Neural progenitor cell (in vitro differentiated cells): ENCODE data around the gene DTNA. TPM values are rescaled to one million over a fixed set of nuclear protein-coding genes. Genes with fewer than 3 reads are reported as not detected.

ENCODE experiments used
- DNase-seq: peaks from one replicate; pipeline ENCODE4 v3.0.0-alpha.2; 2016; ENCODE audit warnings: low spot score
- H2AFZ ChIP-seq: fragments of 200-600 bp; sonication (generic); replicated peaks from 2 replicates; pipeline ENCODE4 v1.6.1; 2016; ENCODE audit warnings: antibody characterized with exemption
- H3F3A ChIP-seq: fragments of 200-600 bp; sonication (generic); 2 replicates; pipeline ENCODE4 v1.6.1; 2016; ENCODE audit warnings: antibody characterized with exemption, low read depth
- H3K27ac ChIP-seq: fragments of 200-600 bp; sonication (generic); 2 replicates; pipeline ENCODE4 v1.5.1; 2016; ENCODE audit warnings: mild to moderate bottlenecking
- H3K27me3 ChIP-seq: fragments of 200-600 bp; sonication (generic); 2 replicates; pipeline ENCODE4 v1.6.1; 2016; ENCODE audit warnings: mild to moderate bottlenecking, moderate library complexity
- H3K36me3 ChIP-seq: fragments of 200-600 bp; sonication (generic); 2 replicates; pipeline ENCODE4 v1.5.1; 2016
- H3K4me1 ChIP-seq: fragments of 200-600 bp; sonication (generic); 2 replicates; pipeline ENCODE4 v1.6.1; 2016; ENCODE audit warnings: mixed run types
- H3K4me2 ChIP-seq: fragments of 200-600 bp; sonication (generic); 2 replicates; pipeline ENCODE4 v1.6.1; 2016
- H3K4me3 ChIP-seq: fragments of 200-600 bp; sonication (generic); 2 replicates; pipeline ENCODE4 v1.5.1; 2016
- H3K79me2 ChIP-seq: fragments of 200-600 bp; sonication (generic); 2 replicates; pipeline ENCODE4 v1.6.1; 2016; ENCODE audit warnings: low read depth
- H3K9ac ChIP-seq: fragments of 200-600 bp; sonication (generic); 2 replicates; pipeline ENCODE4 v1.6.1; 2016
- H3K9me3 ChIP-seq: fragments of 200-600 bp; sonication (generic); 2 replicates; pipeline ENCODE4 v1.5.1; 2016; ENCODE audit warnings: low read depth
- H4K20me1 ChIP-seq: fragments of 200-600 bp; sonication (generic); 2 replicates; pipeline ENCODE4 v1.6.1; 2016; ENCODE audit warnings: low read depth
- H3K27ac Mint-ChIP-seq: 3 replicates; pipeline ENCODE4 v1.8.0; 2021; ENCODE audit warnings: mixed read lengths
- H3K27me3 Mint-ChIP-seq: 2 replicates; pipeline ENCODE4 v1.8.0; 2022; ENCODE audit warnings: low read depth, mild to moderate bottlenecking, inconsistent platforms, moderate library complexity, mixed read lengths; ENCODE audit not compliant: insufficient read depth
- H3K36me3 Mint-ChIP-seq: 3 replicates; pipeline ENCODE4 v1.8.0; 2021; ENCODE audit warnings: mixed read lengths
- H3K4me1 Mint-ChIP-seq: 3 replicates; pipeline ENCODE4 v1.8.0; 2021; ENCODE audit warnings: mixed read lengths
- H3K4me3 Mint-ChIP-seq: 3 replicates; pipeline ENCODE4 v1.8.0; 2021; ENCODE audit warnings: mild to moderate bottlenecking, moderate library complexity, mixed read lengths
- H3K9me3 Mint-ChIP-seq: 3 replicates; pipeline ENCODE4 v1.8.0; 2020; ENCODE audit warnings: mixed read lengths
- CTCF ChIP-seq: fragments of 200-600 bp; sonication (generic); IDR thresholded peaks from 2 replicates; pipeline ENCODE4 v1.5.1; 2017; ENCODE audit warnings: antibody characterized with exemption, mild to moderate bottlenecking
- EZH2 ChIP-seq: fragments of 200-600 bp; sonication (generic); IDR thresholded peaks from 2 replicates; pipeline ENCODE4 v1.6.1; 2017; ENCODE audit warnings: antibody characterized with exemption, mild to moderate bottlenecking, moderate library complexity
- EZH2phosphoT487 ChIP-seq: fragments of 200-600 bp; sonication (generic); IDR thresholded peaks from 2 replicates; pipeline ENCODE4 v1.6.1; 2017; ENCODE audit warnings: antibody characterized with exemption
- total RNA-seq: library from RNA; depleted of rRNA; stranded (reverse); fragments of >200 nt; gene quantifications from 2 replicates; pipeline ENCODE4 v1.2.3, GENCODE V29; 2015; ENCODE audit warnings: low replicate concordance

DTNA gene
- total RNA-seq, 1 donor from 2014 or later: 15.0 TPM

- H3K9me3 Mint-ChIP-seq: peaks cover 18% of the 10 kb centered on the region
- H3K4me3 Mint-ChIP-seq: no peak overlapping the region
- H2AFZ ChIP-seq: no peak overlapping the region
- H4K20me1 ChIP-seq: no peaks in the 10 kb centered on the region
- peaks cover 6% of the 10 kb centered on the region for H3K4me1 ChIP-seq
- no peaks in the 10 kb centered on the region for H3K27me3 ChIP-seq
- no peak overlapping the region for H3K27ac Mint-ChIP-seq
- H3K4me2 ChIP-seq: no peak overlapping the region
- H3K27me3 Mint-ChIP-seq: peaks cover 2% of the 10 kb centered on the region
- H3K9me3 ChIP-seq: peaks cover 17% of the 10 kb centered on the region
- no peaks in the 10 kb centered on the region for H3K4me1 Mint-ChIP-seq
- H3K27ac ChIP-seq: no peak overlapping the region
- H3K4me3 ChIP-seq: no peak overlapping the region
- H3F3A ChIP-seq: no peaks in the 10 kb centered on the region
- H3K9ac ChIP-seq: no peak overlapping the region
- H3K36me3 ChIP-seq: no peaks in the 10 kb centered on the region
- H3K36me3 Mint-ChIP-seq: peaks cover 11% of the 10 kb centered on the region
- H3K79me2 ChIP-seq: no peaks in the 10 kb centered on the region
- DNase-seq: no peak
- TF ChIP-seq EZH2 (no peak), CTCF (no peak), EZH2phosphoT487 (no peak)
These were observed 16.3 kb downstream of the DTNA start for GRCh38 chr18:34726286-34727004.

- Histone ChIP-seq H3K36me3 (no peaks in the 10 kb centered on the region), H3K27ac (no peak overlapping the region), H3K9me3 (peaks cover 11% of the 10 kb centered on the region), H3K4me3 (no peak overlapping the region), H4K20me1 (no peaks in the 10 kb centered on the region), H3K4me2 (no peak overlapping the region), H3K27me3 (no peaks in the 10 kb centered on the region), H3K79me2 (no peaks in the 10 kb centered on the region), H2AFZ (peak overlapping the region; percentile 55), H3K4me1 (peaks cover 6% of the 10 kb centered on the region), H3F3A (no peaks in the 10 kb centered on the region), H3K9ac (no peak overlapping the region)
- TF ChIP-seq EZH2 (no peak), EZH2phosphoT487 (no peak), CTCF (peak; percentile 72)
- DNase-seq: peak; percentile 70
- Mint-ChIP-seq H3K27me3 (peaks cover 3% of the 10 kb centered on the region), H3K36me3 (peaks cover 14% of the 10 kb centered on the region), H3K4me1 (no peaks in the 10 kb centered on the region), H3K27ac (no peak overlapping the region), H3K4me3 (no peak overlapping the region), H3K9me3 (peaks cover 23% of the 10 kb centered on the region)
These were observed 19.2 kb downstream of the DTNA start for GRCh38 chr18:34729264-34729663.

GRCh38 chr18:34729740-34730355 lies 19.8 kb downstream of the DTNA start:
- Histone ChIP-seq H3K79me2 (no peaks in the 10 kb centered on the region), H3K36me3 (no peaks in the 10 kb centered on the region), H4K20me1 (no peaks in the 10 kb centered on the region), H2AFZ (peak overlapping the region; percentile 55), H3K9ac (no peak overlapping the region), H3K4me1 (peaks cover 6% of the 10 kb centered on the region), H3K9me3 (peaks cover 6% of the 10 kb centered on the region), H3K4me3 (no peak overlapping the region), H3K27me3 (no peaks in the 10 kb centered on the region), H3K4me2 (no peak overlapping the region), H3K27ac (no peak overlapping the region), H3F3A (no peaks in the 10 kb centered on the region)
- peaks cover 3% of the 10 kb centered on the region for H3K27me3 Mint-ChIP-seq
- H3K9me3 Mint-ChIP-seq: peaks cover 17% of the 10 kb centered on the region
- no peak overlapping the region for H3K27ac Mint-ChIP-seq
- H3K4me3 Mint-ChIP-seq: no peak overlapping the region
- peaks cover 14% of the 10 kb centered on the region for H3K36me3 Mint-ChIP-seq
- TF ChIP-seq EZH2: no peak
- no peak for TF ChIP-seq EZH2phosphoT487
- no peak for TF ChIP-seq CTCF
- no peak for DNase-seq
- no peaks in the 10 kb centered on the region for H3K4me1 Mint-ChIP-seq
